Measurements from ENCODE around the gene HRAS. TPM values are rescaled to one million over a fixed set of nuclear protein-coding genes. Genes with fewer than 3 reads are reported as not detected.

HRAS gene
- total and polyA plus RNA-seq, 4 experiments from 2014 or later: 12.9 to 42.5 (median 32.6) TPM

DNA sequence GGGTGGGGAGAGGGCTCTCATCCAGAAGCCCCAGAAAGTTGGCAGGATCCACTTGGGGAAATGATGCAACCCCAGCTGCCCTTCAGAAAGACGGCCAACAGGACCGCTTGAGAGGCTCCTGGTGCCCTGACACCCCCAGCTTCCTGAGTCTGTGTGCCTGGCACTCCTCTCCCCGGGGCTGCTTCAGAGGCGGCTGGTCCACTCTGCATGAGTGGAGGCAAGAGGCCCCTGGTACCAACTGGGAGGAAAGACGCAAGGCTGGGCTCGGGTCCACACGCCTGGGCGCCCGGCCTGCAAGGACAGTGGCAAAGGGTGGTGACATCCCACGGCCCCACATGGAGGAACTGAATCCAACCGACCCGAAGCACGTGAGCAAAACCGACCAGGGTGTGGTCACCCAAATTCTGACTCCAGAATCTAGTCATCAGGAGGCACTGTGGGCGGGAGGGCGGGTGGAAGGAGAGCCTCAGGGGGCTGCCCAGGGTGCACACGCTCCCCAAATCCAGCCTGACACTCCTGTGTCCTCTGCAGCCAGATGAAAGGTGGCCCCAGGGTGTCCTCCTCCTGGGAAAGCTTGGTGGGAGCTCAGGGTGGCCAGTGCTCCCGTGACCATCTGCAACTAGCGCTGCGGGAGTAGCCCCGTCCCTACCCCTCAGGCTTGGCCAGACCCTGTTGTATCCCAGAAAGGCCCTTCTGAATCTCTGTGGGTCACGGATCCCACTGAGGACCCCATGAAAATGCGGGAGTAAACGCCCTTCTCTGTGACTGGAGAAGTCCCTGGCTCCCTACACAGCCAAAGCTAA is 32.0 kb downstream of the HRAS start:
- intact Hi-C loops (cut with micrococcal nuclease): no loop called here
- Histone ChIP-seq H3K27me3 (ENCODE audit: insufficient read depth, low read length) (no peaks in the 10 kb centered on the region), H3K27ac (ENCODE audit: low read depth, low read length) (peak overlapping the region; percentile 100), H3K4me3 (ENCODE audit: low read length in 2 of 2) (no peak overlapping the region), H3K9me3 (ENCODE audit: control insufficient read depth in 1 of 2, low read length in 2 of 2) (no peaks in the 10 kb centered on the region), H3K36me3 (ENCODE audit: insufficient read depth, low read length) (peaks cover 40% of the 10 kb centered on the region), H3K4me1 (ENCODE audit: insufficient read depth, low read length) (peaks cover 35% of the 10 kb centered on the region)
- no peaks in the 10 kb centered on the region for H3K27me3 Mint-ChIP-seq
- H3K4me1 Mint-ChIP-seq: peaks cover 6 to 42% (median 24%) of the 10 kb centered on the region in 4 donors
- H3K27ac Mint-ChIP-seq: peak overlapping the region in 6 of 7 donors; percentile 35 to 86 (median 72)
- peaks cover 5 to 20% of the 10 kb centered on the region in 2 donors for H3K36me3 Mint-ChIP-seq
- CTCF ChIA-PET (ENCODE audit: partially characterized antibody): interaction anchor here (1.4 kb wide), 1 partner anchor 16 kb away, joined by 4 read pairs; no protein-coding TSS in a partner anchor
- peak overlapping the region in 3 of 8 donors; percentile 35 to 57 (median 52) for H3K4me3 Mint-ChIP-seq
- POLR2A ChIA-PET (ENCODE audit: partially characterized antibody): interaction anchor here (1.1 to 2.0 kb wide), 4 partner anchors 10 to 192 kb away, joined by 3 to 4 read pairs (median 4); partner anchors contain the start of genes PHRF1, SIGIRR and TMEM80
- no peaks in the 10 kb centered on the region for H3K9me3 Mint-ChIP-seq
- peak in 1 of 5 donors; percentile 35 for DNase-seq

DNA sequence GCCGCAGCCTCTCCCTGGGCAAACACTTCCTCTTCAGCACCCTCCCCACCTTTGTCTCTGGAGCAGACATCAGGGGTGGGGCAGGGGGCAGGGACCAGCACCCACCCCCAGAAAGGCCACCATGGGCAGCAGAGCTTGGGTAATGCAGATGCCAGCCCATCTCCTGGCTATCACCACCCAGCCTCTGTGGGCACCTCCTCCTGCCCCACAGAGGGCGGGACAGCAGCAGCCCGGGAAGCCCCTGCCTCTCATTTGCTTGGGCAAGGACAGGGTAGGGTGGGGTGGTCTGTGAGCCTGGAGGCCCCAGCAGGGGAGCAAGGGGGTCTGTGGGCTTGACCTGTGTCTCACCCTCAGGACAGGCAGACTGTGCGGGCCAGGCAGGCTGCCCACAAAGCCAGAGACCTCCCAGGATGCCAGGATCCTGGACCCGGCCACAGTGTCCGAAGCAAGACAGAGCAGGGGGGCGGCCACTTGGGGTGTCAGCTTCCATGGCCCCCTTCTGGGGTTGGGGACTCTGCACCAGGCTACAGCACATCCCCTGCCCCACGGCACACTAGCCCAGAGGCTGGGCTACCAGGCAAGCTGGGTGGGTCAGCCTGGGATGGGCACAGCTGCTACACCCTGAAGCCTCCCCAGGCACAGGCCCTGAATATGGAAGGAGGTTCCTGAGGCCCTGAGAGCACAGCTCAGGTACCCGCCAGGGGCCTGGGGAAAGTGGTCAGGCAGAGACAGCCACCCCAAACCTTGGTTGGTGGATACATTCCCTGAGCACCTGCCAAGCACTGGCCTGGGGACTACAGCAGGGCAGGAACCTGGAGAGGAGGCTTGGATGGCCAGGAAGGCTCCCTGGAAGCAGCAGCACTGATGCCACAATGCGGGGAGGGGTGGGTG is 32.8 kb downstream of the HRAS start:
- H3K9me3 Mint-ChIP-seq: no peaks in the 10 kb centered on the region
- Histone ChIP-seq H3K4me3 (ENCODE audit: low read length in 2 of 2) (no peak overlapping the region), H3K27ac (ENCODE audit: low read depth, low read length) (no peak overlapping the region), H3K36me3 (ENCODE audit: insufficient read depth, low read length) (peaks cover 46% of the 10 kb centered on the region), H3K27me3 (ENCODE audit: insufficient read depth, low read length) (no peaks in the 10 kb centered on the region), H3K4me1 (ENCODE audit: insufficient read depth, low read length) (peaks cover 28% of the 10 kb centered on the region), H3K9me3 (ENCODE audit: control insufficient read depth in 1 of 2, low read length in 2 of 2) (no peaks in the 10 kb centered on the region)
- H3K4me3 Mint-ChIP-seq: peak overlapping the region in 2 of 8 donors; percentile 32 to 43
- no peak for DNase-seq
- intact Hi-C loops (cut with micrococcal nuclease): no loop called here
- no peaks in the 10 kb centered on the region for H3K27me3 Mint-ChIP-seq
- H3K4me1 Mint-ChIP-seq: peaks cover 7 to 36% (median 22%) of the 10 kb centered on the region in 4 donors
- peak overlapping the region in 2 of 7 donors; percentile 35 to 61 for H3K27ac Mint-ChIP-seq
- ChIA-PET POLR2A (ENCODE audit: partially characterized antibody) (interaction anchor here (1.0 to 1.8 kb wide), 2 partner anchors 10 to 95 kb away, joined by 3 to 4 read pairs; no protein-coding TSS in a partner anchor), CTCF (ENCODE audit: partially characterized antibody) (interaction anchor here (0.9 kb wide), 1 partner anchor 17 kb away, joined by 3 read pairs; no protein-coding TSS in a partner anchor)
- H3K36me3 Mint-ChIP-seq: peaks cover 12 to 28% of the 10 kb centered on the region in 2 donors

- Mint-ChIP-seq H3K27me3 (no peaks in the 10 kb centered on the region), H3K4me3 (peak overlapping the region in 1 of 8 donors; percentile 15), H3K4me1 (peaks cover 14 to 36% (median 23%) of the 10 kb centered on the region in 4 donors), H3K36me3 (peaks cover 19 to 36% of the 10 kb centered on the region in 2 donors), H3K27ac (peak overlapping the region in 4 of 7 donors; percentile 27 to 75 (median 48)), H3K9me3 (no peaks in the 10 kb centered on the region)
- H3K4me1 ChIP-seq (ENCODE audit: insufficient read depth, low read length): peaks cover 27% of the 10 kb centered on the region
- H3K4me3 ChIP-seq (ENCODE audit: low read length in 2 of 2): no peak overlapping the region
- H3K27me3 ChIP-seq (ENCODE audit: insufficient read depth, low read length): no peaks in the 10 kb centered on the region
- no peaks in the 10 kb centered on the region for H3K9me3 ChIP-seq (ENCODE audit: control insufficient read depth in 1 of 2, low read length in 2 of 2)
- CTCF ChIA-PET (ENCODE audit: partially characterized antibody): interaction anchor here (0.9 kb wide), 1 partner anchor 17 kb away, joined by 3 read pairs; no protein-coding TSS in a partner anchor
- intact Hi-C loops (cut with micrococcal nuclease): no loop called here
- peaks cover 53% of the 10 kb centered on the region for H3K36me3 ChIP-seq (ENCODE audit: insufficient read depth, low read length)
- no peak overlapping the region for H3K27ac ChIP-seq (ENCODE audit: low read depth, low read length)
- DNase-seq: peak in 1 of 5 donors; percentile 30
- POLR2A ChIA-PET (ENCODE audit: partially characterized antibody): interaction anchor here (0.9 to 1.8 kb wide), 3 partner anchors 9 to 95 kb away, joined by 3 to 4 read pairs (median 3); partner anchors contain the start of gene HRAS
Observed at GRCh38 chr11:501683-502287, 33.6 kb downstream of the HRAS start.

DNA sequence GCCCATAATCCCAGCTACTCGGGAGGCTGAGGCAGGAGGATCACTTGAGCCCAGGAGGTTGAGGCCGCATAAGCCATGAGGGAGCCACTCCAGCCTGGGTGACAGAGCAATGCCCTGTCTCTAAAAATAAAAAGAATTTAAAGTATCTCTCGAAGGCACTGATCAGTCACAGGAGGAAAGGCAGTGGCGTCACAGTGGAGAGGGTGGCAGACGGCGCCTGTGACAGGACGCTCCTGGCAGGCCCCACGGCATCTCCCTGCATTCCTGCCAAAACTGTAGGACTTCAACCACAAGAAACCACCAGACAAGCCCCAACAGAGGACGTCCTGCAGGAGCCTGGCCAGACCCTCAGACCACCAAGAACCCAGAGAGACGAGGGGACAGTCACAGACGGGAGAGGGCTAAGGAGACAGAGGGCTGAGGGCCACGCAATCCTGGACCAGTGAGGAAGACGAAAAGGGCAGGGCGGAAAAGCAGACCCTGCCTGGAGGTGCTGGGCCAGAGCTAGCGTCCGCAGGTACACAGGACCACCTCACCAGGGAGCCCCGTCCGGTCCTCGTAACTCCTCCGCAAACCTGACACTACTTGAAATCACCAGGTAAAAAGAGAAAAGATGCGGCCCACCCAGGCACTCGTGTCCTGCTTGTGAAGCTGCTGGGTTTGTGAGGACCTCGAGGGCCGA is 34.2 kb downstream of the HRAS start:
- H3K36me3 Mint-ChIP-seq: peaks cover 21 to 36% of the 10 kb centered on the region in 2 donors
- peaks cover 13 to 31% (median 19%) of the 10 kb centered on the region in 4 donors for H3K4me1 Mint-ChIP-seq
- no peak overlapping the region for H3K27ac ChIP-seq (ENCODE audit: low read depth, low read length)
- H3K4me3 Mint-ChIP-seq: no peak overlapping the region
- H3K27me3 ChIP-seq (ENCODE audit: insufficient read depth, low read length): no peaks in the 10 kb centered on the region
- POLR2A ChIA-PET (ENCODE audit: partially characterized antibody): interaction anchor here (0.9 to 1.8 kb wide), 3 partner anchors 8 to 94 kb away, joined by 3 to 4 read pairs (median 3); partner anchors contain the start of gene HRAS
- H3K4me1 ChIP-seq (ENCODE audit: insufficient read depth, low read length): peaks cover 27% of the 10 kb centered on the region
- H3K27me3 Mint-ChIP-seq: no peaks in the 10 kb centered on the region
- no peaks in the 10 kb centered on the region for H3K9me3 ChIP-seq (ENCODE audit: control insufficient read depth in 1 of 2, low read length in 2 of 2)
- no peak overlapping the region for H3K4me3 ChIP-seq (ENCODE audit: low read length in 2 of 2)
- CTCF ChIA-PET (ENCODE audit: partially characterized antibody): interaction anchor here (0.9 kb wide), 1 partner anchor 18 kb away, joined by 3 read pairs; no protein-coding TSS in a partner anchor
- no peak for DNase-seq
- intact Hi-C loops (cut with micrococcal nuclease): no loop called here
- H3K36me3 ChIP-seq (ENCODE audit: insufficient read depth, low read length): peaks cover 57% of the 10 kb centered on the region
- no peaks in the 10 kb centered on the region for H3K9me3 Mint-ChIP-seq
- peak overlapping the region in 2 of 7 donors; percentile 13 to 42 for H3K27ac Mint-ChIP-seq

GRCh38 chr11:499201-500076 is 35.9 kb downstream of the HRAS start:
- intact Hi-C loops (cut with micrococcal nuclease): no loop called here
- Histone ChIP-seq H3K27ac (ENCODE audit: low read depth, low read length) (no peak overlapping the region), H3K9me3 (ENCODE audit: control insufficient read depth in 1 of 2, low read length in 2 of 2) (no peaks in the 10 kb centered on the region), H3K4me1 (ENCODE audit: insufficient read depth, low read length) (peaks cover 10% of the 10 kb centered on the region), H3K36me3 (ENCODE audit: insufficient read depth, low read length) (peaks cover 60% of the 10 kb centered on the region), H3K4me3 (ENCODE audit: low read length in 2 of 2) (no peak overlapping the region), H3K27me3 (ENCODE audit: insufficient read depth, low read length) (no peaks in the 10 kb centered on the region)
- H3K9me3 Mint-ChIP-seq: no peaks in the 10 kb centered on the region
- H3K4me3 Mint-ChIP-seq: no peak overlapping the region
- no peak for DNase-seq
- no peaks in the 10 kb centered on the region for H3K27me3 Mint-ChIP-seq
- H3K27ac Mint-ChIP-seq: peak overlapping the region in 2 of 7 donors; percentile 27 to 47
- H3K4me1 Mint-ChIP-seq: peaks cover 6 to 15% (median 10%) of the 10 kb centered on the region in 4 donors
- ChIA-PET POLR2A (ENCODE audit: partially characterized antibody) (no interaction called here), CTCF (ENCODE audit: partially characterized antibody) (interaction anchor here (1.0 kb wide), 1 partner anchor 10 kb away, joined by 3 read pairs; no protein-coding TSS in a partner anchor)
- peaks cover 27 to 45% of the 10 kb centered on the region in 2 donors for H3K36me3 Mint-ChIP-seq

Data from CD4-positive, alpha-beta memory T cell (primary cell).